Liver (tissue), 3 donors: ENCODE data around the gene PSMA5.

Experiments used
- EGR1 ChIP-seq, 2 donors: IDR thresholded peaks; 2 replicates each; pipeline ENCODE4 v1.6.1; 2016 to 2018; ENCODE audit warnings: antibody characterized with exemption in 2 of 2, low read depth in 2 of 2
- FOXA1 ChIP-seq: IDR thresholded peaks from 2 replicates; pipeline ENCODE4 v1.6.1; 2016; ENCODE audit warnings: antibody characterized with exemption
- JUND ChIP-seq, 2 donors: IDR thresholded peaks; 2 replicates each; pipeline ENCODE4 v1.6.1; 2016; ENCODE audit warnings: antibody characterized with exemption in 2 of 2
- RAD21 ChIP-seq, 2 donors: IDR thresholded peaks; 2 replicates each; pipeline ENCODE4 v1.6.1; 2016; ENCODE audit warnings: antibody characterized with exemption in 2 of 2, mild to moderate bottlenecking in 2 of 2
- SP1 ChIP-seq: IDR thresholded peaks from 2 replicates; pipeline ENCODE4 v1.6.1; 2018; ENCODE audit warnings: antibody characterized with exemption, mild to moderate bottlenecking
- TAF1 ChIP-seq: conservative IDR thresholded peaks from 2 replicates; pipeline ENCODE4 v1.6.1; 2016; ENCODE audit warnings: antibody characterized with exemption, mild to moderate bottlenecking
- YY1 ChIP-seq: IDR thresholded peaks from 2 replicates; pipeline ENCODE4 v1.6.1; 2016; ENCODE audit warnings: antibody characterized with exemption, mild to moderate bottlenecking
- TF ChIP-seq, protein P1 (sequence below): fragments of 150-350 bp; IDR thresholded peaks from 2 replicates; pipeline ENCODE4 v1.5.1; 2017; ENCODE audit warnings: improper control_type of control experiment, low read depth, low read length; ENCODE audit not compliant: missing input control
- TF ChIP-seq, protein P2 (sequence below): IDR thresholded peaks from 2 replicates; pipeline ENCODE4 v1.6.1; 2016; ENCODE audit warnings: antibody characterized with exemption
- donor health status: healthy.
- donor health status: healthy.

DNA sequence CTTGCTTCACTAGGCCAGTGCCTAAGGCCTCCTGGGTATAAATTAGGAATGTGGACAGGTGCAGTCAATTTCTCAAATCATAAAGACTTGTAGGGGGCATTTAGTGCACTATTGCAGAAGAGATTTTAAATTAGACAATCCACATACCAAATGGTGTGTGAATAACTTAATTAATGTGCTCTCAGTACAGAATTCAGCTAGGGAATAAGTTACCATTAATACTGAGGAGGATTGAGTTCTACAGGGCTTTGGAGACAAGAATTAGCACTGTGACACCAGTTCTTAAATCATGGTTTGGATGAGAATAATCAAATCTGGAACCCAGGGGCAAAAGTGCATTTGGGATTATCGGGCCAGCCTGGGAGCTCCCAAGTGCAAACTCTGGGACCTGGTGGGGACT is 41.8 kb upstream of the PSMA5 start:
- TF ChIP-seq, protein P1, sequence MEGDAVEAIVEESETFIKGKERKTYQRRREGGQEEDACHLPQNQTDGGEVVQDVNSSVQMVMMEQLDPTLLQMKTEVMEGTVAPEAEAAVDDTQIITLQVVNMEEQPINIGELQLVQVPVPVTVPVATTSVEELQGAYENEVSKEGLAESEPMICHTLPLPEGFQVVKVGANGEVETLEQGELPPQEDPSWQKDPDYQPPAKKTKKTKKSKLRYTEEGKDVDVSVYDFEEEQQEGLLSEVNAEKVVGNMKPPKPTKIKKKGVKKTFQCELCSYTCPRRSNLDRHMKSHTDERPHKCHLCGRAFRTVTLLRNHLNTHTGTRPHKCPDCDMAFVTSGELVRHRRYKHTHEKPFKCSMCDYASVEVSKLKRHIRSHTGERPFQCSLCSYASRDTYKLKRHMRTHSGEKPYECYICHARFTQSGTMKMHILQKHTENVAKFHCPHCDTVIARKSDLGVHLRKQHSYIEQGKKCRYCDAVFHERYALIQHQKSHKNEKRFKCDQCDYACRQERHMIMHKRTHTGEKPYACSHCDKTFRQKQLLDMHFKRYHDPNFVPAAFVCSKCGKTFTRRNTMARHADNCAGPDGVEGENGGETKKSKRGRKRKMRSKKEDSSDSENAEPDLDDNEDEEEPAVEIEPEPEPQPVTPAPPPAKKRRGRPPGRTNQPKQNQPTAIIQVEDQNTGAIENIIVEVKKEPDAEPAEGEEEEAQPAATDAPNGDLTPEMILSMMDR = no peak
- TF ChIP-seq, protein P2, sequence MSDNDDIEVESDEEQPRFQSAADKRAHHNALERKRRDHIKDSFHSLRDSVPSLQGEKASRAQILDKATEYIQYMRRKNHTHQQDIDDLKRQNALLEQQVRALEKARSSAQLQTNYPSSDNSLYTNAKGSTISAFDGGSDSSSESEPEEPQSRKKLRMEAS = no peak
- TF ChIP-seq EGR1 (IDR thresholded peaks at IDR 0.05; ENCODE audit: low read depth in 2 of 2) = no peak
- TF ChIP-seq JUND (IDR thresholded peaks at IDR 0.05) = no peak
- no peak for TF ChIP-seq YY1
- no peak for TF ChIP-seq RAD21 (IDR thresholded peaks at IDR 0.05)
- TF ChIP-seq FOXA1 = no peak
- no peak for TF ChIP-seq SP1
- TF ChIP-seq TAF1 = no peak
